ENCODE data around the gene TBC1D24.
"Not testable (repeated sequence)": the region's sequence is repeated elsewhere in the genome, so short reads cannot be mapped to it uniquely, and the experiment has no call there.

TBC1D24 gene

GRCh38 chr16:2474877-2475412, at the start of gene TBC1D24:
TSS of gene TBC1D24 (plus strand) at chr16:2475127. CDS start at chr16:2496149, 21,022 bp downstream.
- FAIRE-seq: peak; percentile 95

DNA sequence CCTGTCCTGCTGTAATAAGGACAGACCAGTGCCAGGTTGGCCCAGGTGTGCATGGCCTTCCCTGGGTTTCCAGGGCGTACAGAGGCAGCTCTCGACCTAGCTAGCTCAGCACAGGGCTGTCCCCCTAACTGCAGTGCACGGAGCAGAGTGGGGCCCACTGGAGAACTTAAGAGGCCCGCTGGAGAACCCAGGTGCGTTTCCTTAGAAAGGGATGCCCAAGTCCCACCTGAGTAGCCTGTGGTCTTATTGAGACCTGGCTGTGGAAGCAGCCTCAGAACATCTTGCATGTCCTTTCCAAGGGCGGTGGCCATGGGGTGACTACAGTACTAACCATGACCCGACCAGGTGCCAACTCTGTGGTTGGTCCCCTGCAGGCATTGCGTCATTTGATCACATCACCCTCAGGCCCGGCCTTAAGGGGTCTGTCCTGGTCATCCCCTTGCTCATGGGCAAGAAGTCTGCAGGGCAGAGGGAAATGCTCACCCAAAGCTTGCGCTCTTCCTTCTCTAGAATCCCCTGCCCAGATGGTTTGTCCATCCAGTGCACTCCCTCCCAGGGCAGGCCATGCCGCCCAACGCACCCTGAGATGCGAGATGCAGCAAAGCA, 49.0 kb upstream of the TBC1D24 start:
- no peak for DNase-seq (ENCODE audit: insufficient read length, low spot score)
- FAIRE-seq: no peak

More at GRCh38 chr16:2474877-2475412, at the start of gene TBC1D24:
- peak; percentile 96 for DNase-seq (ENCODE audit: insufficient read length, low spot score)

GRCh38 chr16:2426941-2427361, 48.0 kb upstream of the TBC1D24 start:
- FAIRE-seq (no peak), DNase-seq (ENCODE audit: insufficient read length, low spot score) (no peak)

- no peak for FAIRE-seq
- DNase-seq (ENCODE audit: insufficient read length, low spot score): no peak
These were observed 47.4 kb upstream of the TBC1D24 start for GRCh38 chr16:2427526-2427925.

DNA sequence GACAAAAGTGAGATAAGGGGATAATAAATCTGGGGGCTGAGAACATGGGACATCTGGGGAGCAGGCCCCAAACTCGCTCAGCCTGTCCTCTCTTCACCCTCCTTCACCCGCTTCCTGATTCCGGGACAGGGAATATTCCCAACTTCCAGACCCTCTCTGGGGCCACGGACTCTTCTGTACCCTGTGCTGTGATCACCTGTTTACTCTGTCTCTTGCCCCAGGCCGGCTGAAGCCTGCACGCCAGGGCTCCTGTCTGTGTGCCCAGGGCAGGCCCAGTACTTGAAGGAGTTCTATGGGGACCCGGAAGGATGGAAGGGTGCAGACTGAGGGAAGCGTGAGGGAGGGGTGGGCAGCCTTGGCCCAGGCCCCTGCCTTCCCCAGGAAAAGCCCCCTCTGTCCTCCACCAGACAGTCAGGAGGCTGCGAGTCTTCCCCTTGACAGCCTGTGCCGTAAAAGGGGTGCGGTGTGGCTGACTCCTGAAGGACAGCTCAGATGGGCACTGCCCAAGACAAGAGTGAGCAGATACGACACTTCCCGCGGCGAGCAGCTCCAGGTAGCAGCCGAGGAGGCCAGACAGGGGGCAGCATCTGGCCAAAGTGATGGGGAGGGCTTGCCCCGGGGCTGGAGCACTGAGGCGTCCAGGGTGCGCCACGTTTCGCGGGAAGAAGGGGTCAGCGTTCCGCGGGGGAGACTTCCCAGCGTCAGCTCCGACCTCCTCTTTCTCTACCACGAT, 46.7 kb upstream of the TBC1D24 start:
- FAIRE-seq: no peak
- peak; percentile 34 for DNase-seq (ENCODE audit: insufficient read length, low spot score)

GRCh38 chr16:2428784-2429033, 46.2 kb upstream of the TBC1D24 start:
- FAIRE-seq: no peak
- no peak for DNase-seq (ENCODE audit: insufficient read length, low spot score)

DNA sequence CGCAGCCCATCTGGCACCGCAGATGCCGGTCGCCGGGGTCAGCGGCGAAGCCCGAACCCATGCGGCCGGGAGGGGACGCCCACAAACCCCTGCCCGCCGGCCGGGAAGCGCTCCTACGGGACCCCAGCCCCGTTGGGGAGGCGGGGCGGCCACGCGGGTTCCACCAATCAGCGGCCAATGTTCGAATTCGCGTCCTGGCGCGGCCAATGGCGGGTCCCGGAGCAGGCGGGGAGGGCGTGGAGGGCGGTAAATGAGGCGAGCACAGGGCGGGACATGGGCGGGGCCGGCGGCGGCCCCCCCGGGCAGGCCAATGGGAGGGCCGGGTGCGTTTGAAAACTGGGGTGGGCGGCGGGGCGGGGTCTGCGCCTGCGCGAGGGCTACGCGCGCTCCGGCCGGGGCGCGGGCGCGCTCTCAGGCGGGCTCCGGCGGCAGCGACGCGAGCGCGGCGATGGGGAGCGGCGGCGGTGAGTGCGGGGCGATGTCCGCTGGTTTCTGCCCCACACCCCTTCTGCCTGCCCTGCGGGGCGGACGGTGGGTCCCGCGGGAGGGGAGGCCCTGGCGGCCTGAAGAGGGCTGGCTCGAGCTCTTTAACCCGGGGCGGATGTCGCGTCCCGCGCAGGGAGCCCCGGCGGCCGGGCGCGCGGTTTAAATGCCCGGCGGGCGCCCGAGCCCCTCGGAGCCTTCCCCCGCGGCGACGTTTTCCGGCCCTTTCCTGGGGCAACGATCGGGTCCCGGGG, 45.7 kb upstream of the TBC1D24 start, which contains the start of gene CCNF:
TSS of gene CCNF (plus strand) at position 414 of the 737 bp plus-strand sequence. CDS start at position 449, 35 bp downstream.
- FAIRE-seq (peak; percentile 98), DNase-seq (ENCODE audit: insufficient read length, low spot score) (peak; percentile 95)

- FAIRE-seq: peak; percentile 26
- no peak for DNase-seq (ENCODE audit: insufficient read length, low spot score)
These were observed 44.9 kb upstream of the TBC1D24 start for GRCh38 chr16:2429771-2430663.

DNA sequence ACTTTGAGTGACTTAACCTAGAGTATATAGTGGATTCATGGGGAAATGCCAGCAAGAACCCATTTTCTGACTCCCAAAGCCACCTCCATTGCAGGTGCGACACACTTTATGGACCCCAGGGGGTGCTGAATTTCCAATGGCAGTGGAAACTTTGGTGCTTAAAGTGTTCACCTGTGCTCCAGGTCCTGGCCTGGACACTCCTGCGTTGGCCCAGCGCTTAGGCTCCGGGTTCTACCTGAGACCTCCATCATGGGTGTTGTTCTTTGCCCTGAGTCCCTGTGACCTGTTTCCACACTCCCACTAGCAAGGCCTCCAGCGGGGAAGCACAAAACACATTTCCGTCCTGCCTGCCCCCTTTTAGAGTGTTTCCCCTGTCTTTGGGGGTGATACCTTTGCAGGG, 42.6 kb upstream of the TBC1D24 start:
- no peak for FAIRE-seq
- DNase-seq (ENCODE audit: insufficient read length, low spot score): no peak

- FAIRE-seq: no peak
These were observed 42.0 kb upstream of the TBC1D24 start for GRCh38 chr16:2432801-2433505.

GRCh38 chr16:2435236-2435635, 39.7 kb upstream of the TBC1D24 start:
- DNase-seq (ENCODE audit: insufficient read length, low spot score); FAIRE-seq: not testable (repeated sequence)

More at GRCh38 chr16:2432801-2433505, 42.0 kb upstream of the TBC1D24 start:
- DNase-seq (ENCODE audit: insufficient read length, low spot score): no peak

GRCh38 chr16:2436110-2436509, 38.8 kb upstream of the TBC1D24 start:
- DNase-seq (ENCODE audit: insufficient read length, low spot score) (no peak), FAIRE-seq (no peak)

DNA sequence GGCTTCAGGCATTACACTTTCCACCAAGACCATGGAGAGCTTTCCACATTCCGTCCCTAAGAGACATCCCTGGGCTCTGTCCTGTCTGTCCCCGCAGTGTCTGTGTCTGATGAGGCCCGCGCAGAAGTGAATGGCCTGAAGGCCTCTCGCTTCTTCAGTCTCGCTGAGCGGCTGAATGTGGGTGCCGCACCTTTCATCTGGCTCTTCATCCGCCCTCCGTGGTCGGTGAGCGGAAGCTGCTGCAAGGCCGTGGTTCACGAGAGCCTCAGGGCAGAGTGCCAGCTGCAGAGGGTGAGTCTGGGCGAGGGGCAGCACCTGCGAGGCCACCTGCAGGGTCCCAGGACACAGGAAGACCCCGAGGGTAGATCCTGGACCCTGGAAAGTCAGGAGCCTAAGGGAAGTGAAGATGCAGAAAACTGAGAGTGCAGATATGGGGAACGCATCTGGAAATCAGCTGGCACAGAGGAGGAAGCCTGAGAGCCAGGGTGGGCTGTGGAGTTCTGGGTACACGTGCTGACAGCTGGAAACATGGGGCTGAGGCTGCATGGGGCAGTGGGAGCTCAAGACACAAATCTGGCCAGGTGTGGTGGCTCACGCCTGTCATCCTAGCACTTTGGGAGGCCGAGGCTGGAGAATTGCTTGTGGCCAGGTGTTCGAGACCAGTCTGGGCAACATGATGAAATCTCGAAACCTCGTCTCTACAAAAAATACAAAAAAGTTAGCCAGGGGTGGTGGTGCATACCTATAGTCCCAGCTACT, 37.7 kb upstream of the TBC1D24 start:
- DNase-seq (ENCODE audit: insufficient read length, low spot score) (no peak), FAIRE-seq (peak; percentile 13)

DNA sequence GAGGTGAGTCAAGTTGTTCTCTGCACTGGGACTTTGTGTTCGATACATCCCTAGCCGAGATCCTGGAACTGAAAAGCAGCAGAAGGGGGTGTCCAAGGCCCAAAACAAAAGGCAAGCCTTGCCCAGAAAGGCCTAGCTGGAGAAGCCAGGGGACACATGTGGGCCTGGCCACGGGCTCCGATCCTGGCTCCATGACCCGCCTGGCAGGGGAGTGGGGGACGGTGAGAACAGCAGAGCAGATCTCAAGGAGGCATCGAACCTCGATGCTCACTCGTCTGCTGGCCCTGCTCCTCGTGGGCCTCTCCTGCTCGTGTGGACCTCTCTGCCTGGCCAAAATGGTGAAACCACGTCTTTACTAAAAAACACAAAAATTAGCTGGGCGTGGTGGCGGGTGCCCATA, 36.8 kb upstream of the TBC1D24 start:
- DNase-seq (ENCODE audit: insufficient read length, low spot score) (no peak), FAIRE-seq (no peak)

- FAIRE-seq: no peak
These were observed 35.3 kb upstream of the TBC1D24 start for GRCh38 chr16:2439598-2439997.

DNA sequence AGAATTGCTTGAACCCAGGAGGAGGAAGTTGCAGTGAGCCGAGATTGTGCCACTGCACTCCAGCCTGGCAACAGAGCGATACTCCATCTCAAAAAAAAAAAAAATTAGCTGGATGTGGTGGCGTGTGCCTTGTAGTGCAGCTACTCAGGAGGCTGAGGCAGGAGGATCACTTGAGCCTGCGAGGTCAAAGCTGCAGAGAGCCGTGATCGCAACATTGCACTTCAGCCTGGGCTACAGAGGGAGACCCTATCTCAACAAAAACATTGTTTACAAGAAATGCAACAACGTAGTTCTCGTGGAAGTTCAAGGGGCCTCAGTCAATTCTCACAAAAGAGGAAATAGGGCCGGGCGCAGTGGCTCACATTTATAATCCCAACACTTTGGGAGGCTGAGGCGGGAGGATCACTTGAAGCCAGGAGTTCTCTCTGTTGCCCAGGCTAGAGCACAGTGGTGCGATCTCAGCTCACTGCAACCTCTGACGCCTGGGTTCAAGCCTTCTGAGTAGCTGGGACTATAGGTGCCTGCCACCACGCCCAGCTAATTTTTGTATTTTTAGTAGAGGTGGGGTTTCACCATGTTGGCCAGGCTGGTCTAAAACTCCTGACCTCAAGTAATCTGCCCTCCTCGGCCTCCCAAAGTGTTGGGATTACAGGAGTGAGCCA, 33.7 kb upstream of the TBC1D24 start:
- not testable (repeated sequence) for DNase-seq (ENCODE audit: insufficient read length, low spot score); FAIRE-seq

More at GRCh38 chr16:2439598-2439997, 35.3 kb upstream of the TBC1D24 start:
- DNase-seq (ENCODE audit: insufficient read length, low spot score): no peak

GRCh38 chr16:2443555-2443954, 31.4 kb upstream of the TBC1D24 start:
- no peak for DNase-seq (ENCODE audit: insufficient read length, low spot score)
- no peak for FAIRE-seq

DNA sequence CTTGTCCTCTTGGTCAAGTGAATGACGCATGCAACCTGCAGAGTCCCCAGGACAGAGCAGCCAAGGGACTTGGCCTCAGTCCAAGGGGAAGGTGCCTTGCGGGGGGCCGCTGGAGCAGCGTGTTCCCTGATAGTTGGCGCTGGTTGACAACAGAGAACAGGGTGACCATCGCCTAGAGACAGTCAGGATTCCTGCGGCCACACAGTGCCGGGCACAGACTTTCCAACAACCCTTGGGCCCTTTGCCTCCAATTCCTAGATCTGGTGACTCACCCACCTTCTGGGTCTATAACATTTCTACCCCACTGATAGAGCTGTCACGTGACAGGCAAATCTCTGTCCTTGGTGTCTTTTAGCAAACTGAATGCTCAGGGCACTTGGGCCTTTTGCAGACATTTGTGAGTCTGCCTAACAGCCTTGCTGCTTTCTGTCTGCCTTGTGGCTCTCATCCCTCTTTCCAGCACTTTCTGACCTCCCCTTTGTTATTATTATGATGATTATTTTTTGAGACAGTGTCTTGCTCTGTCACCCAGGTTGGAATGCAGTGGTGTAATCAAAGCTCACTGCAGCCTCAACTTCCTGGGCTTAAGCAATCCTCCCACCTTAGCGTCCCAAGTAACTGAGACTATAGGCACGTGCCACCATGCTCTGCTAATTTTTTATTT, 26.9 kb upstream of the TBC1D24 start:
- FAIRE-seq (no peak), DNase-seq (ENCODE audit: insufficient read length, low spot score) (no peak)

Measured in HTR-8/SVneo (cell line).